Hepatocyte (in vitro differentiated cells): ENCODE measurements around the gene NCS1. TPM values are rescaled to one million over a fixed set of nuclear protein-coding genes. Genes with fewer than 3 reads are reported as not detected.
A peak's percentile ranks its signal among the peaks of the same experiment; 100 is the strongest.

ENCODE experiments used
- DNase-seq: peaks from one replicate; pipeline ENCODE4 v3.0.0-alpha.2; 2016; ENCODE audit warnings: low spot score
- H2AFZ ChIP-seq: fragments of 200-600 bp; sonication (generic); 2 replicates; pipeline ENCODE4 v1.6.0; 2016; ENCODE audit warnings: antibody characterized with exemption, mild to moderate bottlenecking
- H3K27ac ChIP-seq: fragments of 200-600 bp; sonication (generic); 2 replicates; pipeline ENCODE4 v1.5.1; 2016; ENCODE audit warnings: mild to moderate bottlenecking
- H3K27me3 ChIP-seq: fragments of 200-600 bp; sonication (generic); 2 replicates; pipeline ENCODE4 v1.6.1; 2016
- H3K36me3 ChIP-seq: fragments of 200-600 bp; sonication (generic); replicated peaks from 2 replicates; pipeline ENCODE4 v1.5.1; 2016; ENCODE audit warnings: low read depth; ENCODE audit not compliant: insufficient read depth
- H3K4me1 ChIP-seq: fragments of 200-600 bp; sonication (generic); 2 replicates; pipeline ENCODE4 v1.5.1; 2016; ENCODE audit warnings: mild to moderate bottlenecking, moderate library complexity; ENCODE audit not compliant: insufficient read depth
- H3K4me2 ChIP-seq: fragments of 200-600 bp; sonication (generic); 2 replicates; pipeline ENCODE4 v1.6.0; 2016
- H3K4me3 ChIP-seq: fragments of 200-600 bp; sonication (generic); 2 replicates; pipeline ENCODE4 v1.5.1; 2016; ENCODE audit warnings: mild to moderate bottlenecking
- H3K79me2 ChIP-seq: fragments of 200-600 bp; sonication (generic); 2 replicates; pipeline ENCODE4 v1.6.0; 2017; ENCODE audit warnings: mild to moderate bottlenecking
- H3K9me2 ChIP-seq: fragments of 200-600 bp; sonication (generic); replicated peaks from 2 replicates; pipeline ENCODE4 v1.6.0; 2017; ENCODE audit warnings: mild to moderate bottlenecking; ENCODE audit not compliant: insufficient read depth
- H3K9me3 ChIP-seq: fragments of 200-600 bp; sonication (generic); 2 replicates; pipeline ENCODE4 v1.5.1; 2016; ENCODE audit warnings: low read depth, mild to moderate bottlenecking
- H4K20me1 ChIP-seq: fragments of 200-600 bp; sonication (generic); 2 replicates; pipeline ENCODE4 v1.6.0; 2016; ENCODE audit warnings: mild to moderate bottlenecking; ENCODE audit not compliant: insufficient read depth, poor library complexity, severe bottlenecking
- EZH2 ChIP-seq: fragments of 200-600 bp; sonication (generic); IDR thresholded peaks from 2 replicates; pipeline ENCODE4 v1.6.1; 2016; ENCODE audit warnings: antibody characterized with exemption, mild to moderate bottlenecking, borderline replicate concordance
- EZH2phosphoT487 ChIP-seq: fragments of 200-600 bp; sonication (generic); IDR thresholded peaks from one replicate; pipeline ENCODE4 v1.6.1; 2018; ENCODE audit warnings: antibody characterized with exemption, mild to moderate bottlenecking, low read depth, moderate library complexity; ENCODE audit not compliant: unreplicated experiment, severe bottlenecking
- WGBS: methylation state at CpG from one replicate; pipeline ENCODE4 v1.1.6; 2016; ENCODE audit warnings: low lambda C conversion rate; ENCODE audit errors: missing lambda C conversion rate; 5-methylcytosine and 5-hydroxymethylcytosine counted together
- polyA plus RNA-seq: library from polyadenylated mRNA; unstranded; fragments of >200 nt; fragmentation: Nextera tagmentation; extraction: Ambion mirVana; gene quantifications from 2 replicates; pipeline ENCODE4 v1.2.1, GENCODE V29; 2016
- total RNA-seq: library from RNA; depleted of rRNA; stranded (reverse); fragments of >200 nt; gene quantifications from 2 replicates; pipeline ENCODE4 v1.2.3, GENCODE V29; 2014
- TF ChIP-seq, protein P1 (sequence below): fragments of 200-600 bp; sonication (generic); IDR thresholded peaks from 2 replicates; pipeline ENCODE4 v1.5.1; 2016; ENCODE audit warnings: antibody characterized with exemption, mild to moderate bottlenecking; ENCODE audit not compliant: poor library complexity

Gene NCS1
- total and polyA plus RNA-seq, 2 experiments from 2014 or later = 16.8 to 25.3 TPM

DNA sequence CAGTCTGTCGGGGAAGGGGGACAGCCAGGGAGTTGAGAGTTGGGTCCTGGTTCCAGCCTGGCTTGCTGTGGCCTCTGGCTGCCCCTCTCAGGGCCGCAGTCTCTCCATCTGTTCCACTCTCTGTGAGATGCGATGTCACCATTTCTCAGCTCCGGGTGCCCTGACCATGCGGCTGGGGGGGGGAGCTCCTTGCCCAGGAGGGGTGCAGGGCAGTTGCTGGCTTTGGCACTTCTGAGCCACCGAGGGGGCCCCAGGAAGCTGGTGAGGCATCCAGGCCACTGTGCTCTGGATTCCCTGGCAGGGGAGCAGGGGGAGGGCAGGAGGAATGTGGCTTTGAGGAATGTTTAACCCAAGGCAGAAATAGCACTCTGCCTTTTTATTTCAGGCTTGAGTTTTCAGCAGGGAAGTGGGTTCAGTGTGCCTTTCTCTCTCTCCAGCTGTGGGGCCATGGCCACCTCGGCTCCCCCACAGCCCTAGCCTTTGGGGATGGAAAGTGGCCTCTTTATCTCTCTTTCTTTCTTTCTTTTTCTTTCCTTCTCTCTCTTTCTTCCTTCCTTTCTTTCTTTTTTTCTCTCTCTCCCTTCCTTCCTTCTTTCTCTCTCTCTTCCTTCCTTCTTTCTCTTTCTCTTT is 11.0 kb downstream of the NCS1 start:
- WGBS = 34% methylated on average over 7 of the region's 7 CpGs
- H3K9me3 ChIP-seq = no peaks in the 10 kb centered on the region
- H3K9me2 ChIP-seq = no peaks in the 10 kb centered on the region
- no peaks in the 10 kb centered on the region for H3K36me3 ChIP-seq
- H2AFZ ChIP-seq = no peak overlapping the region
- TF ChIP-seq EZH2phosphoT487 (no peak), EZH2 (no peak)
- TF ChIP-seq, protein P1, sequence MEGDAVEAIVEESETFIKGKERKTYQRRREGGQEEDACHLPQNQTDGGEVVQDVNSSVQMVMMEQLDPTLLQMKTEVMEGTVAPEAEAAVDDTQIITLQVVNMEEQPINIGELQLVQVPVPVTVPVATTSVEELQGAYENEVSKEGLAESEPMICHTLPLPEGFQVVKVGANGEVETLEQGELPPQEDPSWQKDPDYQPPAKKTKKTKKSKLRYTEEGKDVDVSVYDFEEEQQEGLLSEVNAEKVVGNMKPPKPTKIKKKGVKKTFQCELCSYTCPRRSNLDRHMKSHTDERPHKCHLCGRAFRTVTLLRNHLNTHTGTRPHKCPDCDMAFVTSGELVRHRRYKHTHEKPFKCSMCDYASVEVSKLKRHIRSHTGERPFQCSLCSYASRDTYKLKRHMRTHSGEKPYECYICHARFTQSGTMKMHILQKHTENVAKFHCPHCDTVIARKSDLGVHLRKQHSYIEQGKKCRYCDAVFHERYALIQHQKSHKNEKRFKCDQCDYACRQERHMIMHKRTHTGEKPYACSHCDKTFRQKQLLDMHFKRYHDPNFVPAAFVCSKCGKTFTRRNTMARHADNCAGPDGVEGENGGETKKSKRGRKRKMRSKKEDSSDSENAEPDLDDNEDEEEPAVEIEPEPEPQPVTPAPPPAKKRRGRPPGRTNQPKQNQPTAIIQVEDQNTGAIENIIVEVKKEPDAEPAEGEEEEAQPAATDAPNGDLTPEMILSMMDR = no peak
- H3K27me3 ChIP-seq = no peaks in the 10 kb centered on the region
- DNase-seq = peak; percentile 62
- no peaks in the 10 kb centered on the region for H4K20me1 ChIP-seq
- H3K4me3 ChIP-seq = no peak overlapping the region
- H3K27ac ChIP-seq = peak overlapping the region; percentile 82
- H3K79me2 ChIP-seq = peaks cover 59% of the 10 kb centered on the region
- peaks cover 37% of the 10 kb centered on the region for H3K4me1 ChIP-seq
- H3K4me2 ChIP-seq = peak overlapping the region; percentile 46

DNA sequence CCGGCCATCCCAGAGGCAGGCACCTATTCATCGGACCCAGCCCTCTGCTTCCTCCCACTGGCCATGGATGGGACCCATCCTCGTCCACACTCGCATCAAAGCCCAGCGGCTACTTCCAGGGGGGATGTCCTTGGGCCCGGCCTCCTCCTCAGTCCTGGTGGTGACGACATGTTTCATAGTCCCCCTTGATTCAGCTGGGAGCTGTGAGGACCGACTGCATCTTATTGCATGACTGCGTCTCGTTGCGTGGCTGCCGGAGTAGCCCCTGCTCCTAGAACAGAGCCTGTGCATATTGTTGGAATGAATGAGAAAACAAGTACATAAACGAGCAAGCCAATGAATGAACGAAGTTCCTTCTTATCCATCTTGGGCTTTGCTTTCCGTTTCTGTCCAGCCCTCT is 12.8 kb downstream of the NCS1 start:
- Histone ChIP-seq H3K36me3 (no peaks in the 10 kb centered on the region), H3K4me3 (no peak overlapping the region), H3K27ac (peak overlapping the region; percentile 71), H3K4me2 (peak overlapping the region; percentile 78), H2AFZ (no peak overlapping the region), H4K20me1 (no peaks in the 10 kb centered on the region), H3K27me3 (no peaks in the 10 kb centered on the region), H3K79me2 (peaks cover 67% of the 10 kb centered on the region), H3K9me3 (no peaks in the 10 kb centered on the region), H3K9me2 (no peaks in the 10 kb centered on the region), H3K4me1 (peaks cover 37% of the 10 kb centered on the region)
- 88% methylated on average over 14 of the region's 15 CpGs for WGBS
- no peak for DNase-seq
- TF ChIP-seq EZH2phosphoT487 (no peak), EZH2 (no peak)
- TF ChIP-seq, protein P1 = no peak

DNA sequence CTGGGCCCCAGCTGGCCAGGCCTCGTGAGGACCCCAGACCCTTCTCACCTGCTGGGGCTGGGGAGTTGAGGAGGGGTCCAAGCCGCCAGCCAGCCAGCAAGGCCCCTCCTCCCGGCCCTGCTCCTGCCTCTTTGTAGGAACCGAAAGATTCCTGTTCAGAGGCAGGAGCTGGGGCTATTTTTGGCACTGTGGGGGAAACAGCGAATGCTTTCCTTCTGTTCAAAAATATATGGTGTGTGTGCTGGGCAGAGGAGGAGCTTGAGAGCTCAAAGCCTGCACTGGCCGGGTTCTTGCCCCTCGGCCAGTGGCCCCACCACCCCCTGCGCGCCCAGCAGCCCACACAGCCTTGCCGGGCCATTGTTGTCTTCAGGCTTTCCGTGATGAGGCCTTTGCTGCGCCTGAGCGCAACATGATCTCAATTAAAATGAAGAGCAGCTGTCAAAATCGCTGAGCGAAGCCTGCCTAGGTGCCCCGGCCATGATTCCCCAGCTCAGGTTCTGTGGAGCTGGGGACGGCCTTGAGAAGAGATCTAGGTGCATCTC is 13.4 kb downstream of the NCS1 start:
- TF ChIP-seq EZH2phosphoT487 = no peak
- TF ChIP-seq, protein P1 = no peak
- no peak for TF ChIP-seq EZH2
- peaks cover 37% of the 10 kb centered on the region for H3K4me1 ChIP-seq
- no peaks in the 10 kb centered on the region for H4K20me1 ChIP-seq

More for the DNA sequence above, 13.4 kb downstream of the NCS1 start:
- no peaks in the 10 kb centered on the region for H3K9me2 ChIP-seq
- no peaks in the 10 kb centered on the region for H3K9me3 ChIP-seq
- H3K27me3 ChIP-seq = no peaks in the 10 kb centered on the region
- H2AFZ ChIP-seq = no peak overlapping the region
- peak overlapping the region; percentile 78 for H3K4me2 ChIP-seq
- DNase-seq = no peak
- no peaks in the 10 kb centered on the region for H3K36me3 ChIP-seq
- peaks cover 67% of the 10 kb centered on the region for H3K79me2 ChIP-seq
- H3K27ac ChIP-seq = peak overlapping the region; percentile 71
- 61% methylated on average over 17 of the region's 17 CpGs for WGBS
- no peak overlapping the region for H3K4me3 ChIP-seq
